HPDE6-E6E7 (cell line): ENCODE data around the gene CYP2A7.
"Not testable (repeated sequence)": the region's sequence is repeated elsewhere in the genome, so short reads cannot be mapped to it uniquely, and the experiment has no call there.

ENCODE experiments used
- DNase-seq: peaks from one replicate; pipeline ENCODE4 v3.0.0; 2011; ENCODE audit warnings: missing footprints; ENCODE audit errors: extremely low spot score

CYP2A7 gene

DNA sequence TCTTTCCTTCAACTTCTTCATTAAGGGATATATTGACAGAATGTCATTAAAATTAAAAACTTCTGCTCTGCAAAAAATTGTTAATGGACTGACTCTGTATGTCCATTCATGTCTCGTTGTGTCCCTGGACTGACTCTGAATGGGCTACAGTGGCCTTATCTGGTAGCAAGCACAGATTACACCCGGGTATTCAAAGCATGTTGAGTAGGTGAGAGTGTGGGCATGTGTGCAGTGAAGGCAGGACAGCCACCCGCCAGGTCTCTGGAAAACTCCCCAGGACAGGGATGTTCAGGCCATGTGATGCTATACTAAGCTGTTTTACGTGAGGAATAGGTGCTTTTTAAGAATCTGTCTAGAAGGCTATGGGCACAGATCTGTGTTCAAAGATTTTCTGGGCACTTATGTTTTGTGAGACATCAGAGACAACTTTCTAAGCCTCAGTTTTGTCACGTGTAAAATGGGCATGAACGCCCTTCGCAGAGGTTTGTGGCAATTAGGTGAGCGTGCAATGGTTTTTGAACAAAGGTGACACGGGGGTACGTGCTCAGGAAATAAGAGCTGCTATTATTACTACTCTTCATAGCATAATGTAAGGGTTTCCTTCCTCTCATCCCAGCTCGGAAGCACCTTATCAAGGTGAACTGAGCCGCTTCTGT lies 38.9 kb downstream of the CYP2A7 start:
- DNase-seq: not testable (repeated sequence)

DNA sequence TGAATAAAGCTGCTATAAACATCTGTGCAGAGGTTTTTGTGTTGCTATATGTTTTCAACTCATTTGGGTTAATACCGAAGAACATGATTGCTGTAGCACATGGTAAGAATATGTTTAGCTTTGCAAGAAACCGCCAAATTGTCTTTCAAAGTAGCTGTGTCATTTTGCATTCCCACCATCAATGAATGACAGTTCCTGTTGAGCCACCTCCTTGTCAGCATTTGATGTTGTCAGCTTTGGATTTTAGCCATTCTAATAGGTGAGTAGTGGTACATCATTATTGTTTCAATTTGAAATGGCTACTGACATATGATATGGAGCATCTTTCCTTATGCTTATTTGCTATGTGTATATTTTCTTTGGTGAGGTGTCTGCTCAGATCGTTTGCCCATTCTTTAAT lies 40.0 kb downstream of the CYP2A7 start:
- not testable (repeated sequence) for DNase-seq

DNA sequence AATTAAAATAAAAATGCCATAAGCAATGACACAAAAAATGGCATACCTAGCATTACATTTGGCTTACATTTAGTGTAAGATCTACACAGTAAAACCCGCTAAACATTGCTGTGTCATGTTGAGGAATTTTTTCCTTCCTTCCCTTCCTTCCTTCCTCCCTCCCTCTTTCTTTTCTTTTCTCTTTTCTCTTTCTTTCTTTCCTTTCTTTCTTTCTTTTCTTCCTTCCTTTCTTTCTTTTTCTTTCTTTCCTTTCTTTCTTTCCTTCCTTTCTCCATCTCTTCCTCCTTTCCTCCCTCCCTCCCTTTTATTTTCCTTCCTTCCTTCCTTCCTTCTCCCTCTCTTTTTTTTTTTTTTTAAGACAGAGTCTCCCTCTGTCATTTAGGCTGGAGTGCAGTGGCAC lies 43.6 kb downstream of the CYP2A7 start:
- DNase-seq: not testable (repeated sequence)

DNA sequence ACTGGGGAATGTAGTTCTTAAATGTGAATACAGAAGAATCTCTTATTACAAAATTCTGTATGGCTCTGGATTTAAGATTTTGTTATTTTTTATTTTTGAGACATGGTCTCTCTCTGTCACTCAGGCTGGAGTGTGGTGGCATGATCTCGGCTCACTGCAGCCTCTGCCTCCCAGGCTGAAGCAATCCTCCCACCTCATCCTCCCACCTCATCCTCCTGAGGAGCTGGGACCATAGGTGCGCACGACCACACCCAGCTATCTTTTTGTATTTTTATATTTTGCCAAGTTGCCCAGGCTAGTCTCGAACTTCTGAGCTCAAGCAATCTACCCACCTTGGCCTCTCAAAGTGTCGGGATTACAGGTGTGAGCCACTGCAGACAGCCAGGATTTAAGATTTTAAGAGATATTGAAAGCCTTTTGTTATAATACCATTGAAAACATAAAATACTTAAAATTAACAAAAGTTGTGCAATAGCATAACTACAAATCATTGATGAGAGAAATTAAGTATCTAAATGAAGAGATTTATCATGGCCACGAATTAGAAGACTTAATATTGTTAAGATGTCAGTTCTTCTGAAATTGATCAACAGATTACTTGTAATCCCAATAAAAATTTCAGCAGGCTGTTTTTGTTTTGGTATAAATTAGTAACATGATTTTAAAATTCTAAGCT lies 45.1 kb downstream of the CYP2A7 start:
- DNase-seq: no peak

DNA sequence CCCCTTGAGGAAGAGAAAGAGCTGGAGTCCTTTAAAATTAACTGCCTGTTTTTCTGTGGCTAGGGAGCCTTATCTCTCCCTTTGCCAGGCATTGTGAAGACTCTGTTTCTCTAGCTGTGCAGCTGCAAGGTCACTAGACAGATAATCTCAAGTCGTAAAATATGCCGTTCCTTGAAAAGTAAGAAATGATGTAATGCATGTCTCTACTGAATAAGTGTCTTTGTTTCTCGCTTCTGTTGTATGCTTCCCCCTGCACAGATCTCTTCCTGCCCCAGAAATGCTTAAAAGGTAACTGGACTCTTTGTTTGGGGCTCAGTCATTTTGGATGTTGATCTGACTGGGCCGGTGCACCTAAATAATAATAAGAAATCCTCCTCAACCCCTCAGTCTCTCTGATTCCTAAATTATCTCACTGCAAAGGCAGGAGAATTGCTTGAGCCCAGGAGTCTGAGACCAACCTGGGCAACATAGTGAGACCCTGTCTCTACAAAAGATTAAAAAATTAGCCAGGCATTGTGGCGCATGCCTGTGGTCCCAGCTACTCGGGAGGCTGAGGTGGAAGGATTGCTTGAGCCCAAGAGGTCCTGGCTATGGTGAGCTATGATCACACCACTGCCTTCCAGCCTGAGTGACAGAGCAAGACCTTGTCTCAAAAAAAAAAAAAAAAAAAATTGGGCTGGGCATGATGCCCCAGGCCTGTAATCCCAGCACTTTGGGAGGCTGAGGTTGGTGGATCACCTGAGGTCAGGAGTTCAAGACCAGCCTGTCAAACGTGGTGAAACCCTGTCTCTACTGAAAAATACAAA lies 48.1 kb downstream of the CYP2A7 start:
- DNase-seq: not testable (repeated sequence)

DNA sequence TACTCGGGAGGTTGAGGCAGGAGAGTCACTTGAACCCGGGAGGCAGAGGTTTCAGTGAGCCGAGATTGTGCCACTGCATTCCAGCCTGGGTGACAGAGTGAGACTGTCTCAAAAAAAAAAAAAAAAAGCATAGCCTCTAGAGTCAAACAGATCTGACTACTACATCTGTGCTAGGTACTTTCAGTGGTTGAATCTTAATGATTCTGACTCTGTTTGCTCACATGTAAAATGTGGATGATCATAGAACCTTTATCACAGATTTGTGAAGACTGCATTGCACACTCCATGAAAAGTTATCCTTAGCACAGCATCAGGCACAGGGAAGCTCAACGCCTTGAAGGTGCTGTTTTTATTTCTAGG lies 49.6 kb downstream of the CYP2A7 start:
- not testable (repeated sequence) for DNase-seq

DNA sequence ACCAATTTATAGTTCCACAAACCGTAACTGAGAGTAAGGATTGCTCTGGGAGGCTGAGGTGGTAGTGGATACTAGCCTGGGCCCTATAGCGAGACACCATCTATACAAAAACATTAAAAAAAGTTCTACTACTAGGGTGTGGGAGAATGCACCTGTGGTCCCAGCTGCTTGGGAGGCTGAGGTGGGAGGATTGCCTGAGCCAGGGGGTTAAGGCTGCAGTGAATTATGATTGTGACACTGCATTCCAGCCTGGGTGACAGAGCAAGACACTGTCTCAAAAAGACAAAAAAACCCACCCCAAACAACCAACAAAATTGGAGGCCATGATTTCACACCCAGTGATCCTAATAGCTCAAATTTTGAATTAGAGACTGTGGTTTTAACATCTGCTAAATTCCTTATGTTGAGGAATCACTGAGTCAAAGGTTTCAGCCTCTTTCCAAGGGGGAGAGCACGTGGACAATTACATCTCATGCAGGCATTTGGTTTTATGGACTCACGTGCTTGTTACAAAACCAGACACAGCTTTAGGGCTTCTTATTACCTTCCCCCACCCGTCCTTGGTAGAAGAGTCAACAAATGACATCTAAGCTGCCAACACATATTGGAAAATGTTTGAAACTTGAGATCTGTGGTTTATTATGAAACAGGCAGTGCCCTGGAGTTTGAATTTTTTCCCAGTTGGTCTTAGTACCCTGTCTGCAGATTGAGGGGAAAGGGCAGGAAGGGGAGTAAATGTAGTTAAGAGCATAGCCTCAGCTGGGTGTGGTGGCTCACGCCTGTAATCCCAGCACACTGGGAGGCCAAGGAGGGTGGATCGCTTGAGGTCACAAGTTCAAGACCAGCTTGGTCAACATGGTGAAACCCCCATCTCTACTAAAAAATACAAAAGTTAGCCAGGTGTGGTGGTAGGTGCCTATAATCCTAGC lies 50.3 kb downstream of the CYP2A7 start:
- DNase-seq: no peak

DNA sequence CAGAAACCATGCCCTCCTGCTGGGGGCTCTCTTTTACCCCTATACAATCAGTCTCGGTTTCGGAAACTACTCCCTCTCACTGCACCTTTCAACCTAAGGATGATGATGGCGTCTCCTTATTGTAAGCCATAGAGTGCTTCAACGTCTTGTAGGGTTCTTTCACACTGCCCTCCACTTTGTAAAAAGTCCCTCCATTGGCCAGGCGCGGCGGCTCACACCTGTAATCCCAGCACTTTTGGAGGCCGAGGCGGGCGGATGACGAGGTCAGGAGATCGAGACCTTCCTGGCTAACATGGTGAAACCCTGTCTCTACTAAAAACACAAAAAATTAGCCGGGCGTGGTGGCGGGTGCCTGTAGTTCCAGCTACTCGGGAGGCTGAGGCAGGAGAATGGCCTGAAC lies 51.3 kb downstream of the CYP2A7 start:
- DNase-seq: not testable (repeated sequence)

DNA sequence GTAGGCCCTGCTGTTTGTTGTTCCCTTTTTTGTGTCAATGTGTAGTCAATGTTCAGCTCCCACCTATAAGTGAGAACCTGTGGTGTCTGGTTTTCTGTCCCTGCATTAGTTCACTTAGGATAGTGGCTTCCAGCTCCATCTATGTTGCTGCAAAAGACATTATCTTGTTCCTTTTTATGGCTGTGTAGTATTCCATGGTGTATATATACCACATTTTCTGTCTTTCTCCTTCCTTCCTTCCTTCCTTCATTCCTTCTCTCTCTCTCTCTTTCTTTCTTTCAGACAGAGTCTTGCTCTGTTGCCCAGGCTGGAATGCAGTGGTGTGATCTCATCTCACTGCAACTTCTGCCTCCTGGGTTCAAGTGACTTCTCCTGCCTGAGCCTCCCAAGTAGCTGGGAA lies 52.8 kb downstream of the CYP2A7 start:
- DNase-seq: no peak

DNA sequence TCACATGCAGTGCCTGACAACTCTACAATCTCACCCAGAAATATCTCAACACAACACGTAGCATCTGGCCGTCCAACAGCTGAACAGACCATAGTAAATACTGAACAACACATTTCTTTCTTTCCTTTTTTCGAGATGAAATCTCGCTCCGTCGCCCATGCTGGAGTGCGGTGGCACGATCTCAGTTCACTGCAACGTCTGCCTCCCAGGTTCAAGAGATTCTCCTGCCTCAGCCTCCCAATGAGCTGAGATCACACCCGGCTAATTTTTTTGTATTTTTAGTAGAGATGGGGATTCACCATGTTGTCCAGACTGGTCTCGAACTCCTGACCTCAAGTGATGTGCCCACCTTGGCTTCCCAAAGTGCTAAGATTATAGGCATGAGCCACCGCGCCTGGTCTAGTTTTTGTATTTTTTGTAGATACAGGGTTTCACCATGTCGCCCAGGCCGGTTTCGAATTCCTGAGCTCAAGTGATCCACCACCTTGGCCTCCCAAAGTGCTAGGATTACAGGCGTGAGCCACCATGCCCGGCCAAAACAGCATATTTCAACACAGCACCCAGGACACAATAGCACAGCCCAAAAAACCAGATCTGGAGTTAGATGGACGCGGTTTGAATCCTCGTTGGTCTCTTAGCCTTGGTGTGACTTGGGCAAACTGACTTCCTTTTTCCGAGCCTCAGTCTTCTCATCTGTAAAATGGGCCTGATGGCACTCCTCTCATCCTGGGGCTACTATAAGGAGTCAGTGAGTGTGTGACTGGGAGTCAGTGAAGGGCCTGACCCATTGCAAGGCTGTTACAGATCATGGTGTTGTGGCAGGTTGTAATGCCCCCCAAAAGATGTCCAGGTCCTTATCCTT lies 54.4 kb downstream of the CYP2A7 start:
- no peak for DNase-seq

DNA sequence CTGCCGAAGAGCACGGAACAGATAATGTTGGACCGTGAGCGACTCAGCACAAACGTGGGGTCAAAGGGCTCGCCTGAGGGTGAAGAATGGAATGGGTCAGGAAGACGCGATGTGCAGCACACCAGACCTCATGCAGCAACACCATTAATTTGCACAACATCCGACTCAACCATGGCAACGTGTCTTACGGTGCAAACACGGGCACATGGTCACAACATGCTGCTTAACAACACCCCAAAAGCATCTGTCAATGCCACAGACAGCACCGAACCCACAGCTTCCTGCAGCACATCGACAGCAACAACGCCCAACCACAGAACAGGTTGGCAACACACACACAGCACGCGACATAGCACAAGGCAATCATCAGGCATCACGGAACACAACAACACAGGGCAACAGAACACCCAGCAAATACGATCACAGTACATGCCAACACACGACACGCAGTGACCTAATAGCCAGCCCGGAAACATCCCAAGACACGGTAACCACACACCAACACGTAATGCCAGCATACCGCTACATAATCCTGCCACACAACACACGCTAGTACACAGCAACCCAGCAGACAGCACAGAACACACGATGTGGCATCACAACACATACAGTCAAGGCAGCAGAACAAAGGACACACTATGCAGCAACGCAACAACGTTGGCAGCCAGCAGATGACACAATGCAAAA lies 55.2 kb downstream of the CYP2A7 start:
- not testable (repeated sequence) for DNase-seq

DNA sequence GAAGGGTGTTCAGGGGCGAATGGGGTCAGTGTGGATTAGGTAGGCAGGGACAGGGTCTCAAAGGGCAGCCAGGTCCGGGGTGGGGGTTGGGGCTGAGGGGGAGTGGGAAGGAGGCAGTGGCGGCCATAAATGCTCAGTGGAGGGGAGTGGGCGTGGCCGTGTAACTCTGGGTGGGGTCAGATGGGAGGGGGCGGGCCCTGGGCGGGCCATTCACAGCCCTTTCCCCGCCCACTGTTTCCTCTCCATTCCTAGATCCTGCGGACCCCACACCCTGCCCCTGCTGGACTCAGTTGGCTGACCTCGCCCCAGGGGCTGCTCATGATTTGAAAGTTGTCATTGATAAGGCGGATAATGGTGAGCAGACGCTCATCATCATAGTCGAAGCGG lies 55.7 kb downstream of the CYP2A7 start:
- DNase-seq: not testable (repeated sequence)

DNA sequence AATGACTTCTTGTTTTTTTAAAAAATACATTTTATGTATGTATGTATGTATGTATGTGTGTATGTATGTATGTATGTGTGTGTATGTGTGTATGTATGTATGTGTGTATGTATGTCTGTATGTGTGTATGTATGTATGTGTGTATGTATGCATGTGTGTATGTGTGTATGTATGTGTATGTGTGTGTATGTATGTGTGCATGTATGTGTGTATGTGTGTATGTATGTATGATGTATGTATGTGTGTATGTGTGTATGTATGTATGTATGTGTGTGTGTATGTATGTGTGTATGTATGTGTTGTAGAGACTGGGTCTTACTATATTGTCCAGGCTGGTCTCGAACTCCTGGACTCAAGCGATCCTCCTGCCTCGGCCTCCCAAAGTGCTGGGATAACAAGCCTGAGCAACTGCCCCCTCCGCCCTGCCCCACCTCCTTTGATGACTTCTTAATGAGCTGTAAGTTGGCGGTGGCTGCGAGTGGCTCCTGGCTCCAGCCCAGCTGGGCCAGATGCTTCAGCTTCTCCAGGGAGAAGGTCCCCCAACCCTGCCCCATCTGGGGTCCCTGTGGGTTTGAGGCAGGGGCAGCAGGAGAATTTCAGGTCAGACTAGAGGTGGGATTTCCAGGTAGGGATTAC lies 56.5 kb downstream of the CYP2A7 start:
- not testable (repeated sequence) for DNase-seq
